GM12873 (cell line): ENCODE data around the gene SEMA3D.

Experiments used
- TF ChIP-seq, protein P1 (sequence below): IDR thresholded peaks from 2 replicates; pipeline ENCODE4 v1.5.1; 2012; ENCODE audit warnings: low read depth, mild to moderate bottlenecking, moderate library complexity, low read length, control low read depth; ENCODE audit not compliant: insufficient read depth; ENCODE audit errors: missing control alignments

SEMA3D gene

DNA sequence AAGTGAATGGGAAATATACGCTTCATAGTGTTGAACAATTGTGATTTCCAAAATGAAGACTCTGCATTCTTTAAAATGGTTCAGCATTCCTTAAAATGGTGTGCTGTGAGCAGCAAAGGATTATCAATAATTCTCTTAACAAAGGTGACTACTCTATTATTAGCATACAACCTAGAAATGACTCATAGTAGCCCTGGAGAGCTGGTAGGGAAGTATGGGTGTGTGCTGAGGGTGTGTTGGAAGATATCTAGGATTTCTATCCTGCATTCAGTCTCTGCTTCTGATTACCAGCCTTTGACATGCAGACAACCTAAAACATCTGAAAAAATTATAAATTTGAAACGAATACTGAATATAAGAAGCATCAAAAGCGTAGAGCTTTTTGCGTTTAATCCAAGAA is 72.5 kb downstream of the SEMA3D start:
- TF ChIP-seq, protein P1, sequence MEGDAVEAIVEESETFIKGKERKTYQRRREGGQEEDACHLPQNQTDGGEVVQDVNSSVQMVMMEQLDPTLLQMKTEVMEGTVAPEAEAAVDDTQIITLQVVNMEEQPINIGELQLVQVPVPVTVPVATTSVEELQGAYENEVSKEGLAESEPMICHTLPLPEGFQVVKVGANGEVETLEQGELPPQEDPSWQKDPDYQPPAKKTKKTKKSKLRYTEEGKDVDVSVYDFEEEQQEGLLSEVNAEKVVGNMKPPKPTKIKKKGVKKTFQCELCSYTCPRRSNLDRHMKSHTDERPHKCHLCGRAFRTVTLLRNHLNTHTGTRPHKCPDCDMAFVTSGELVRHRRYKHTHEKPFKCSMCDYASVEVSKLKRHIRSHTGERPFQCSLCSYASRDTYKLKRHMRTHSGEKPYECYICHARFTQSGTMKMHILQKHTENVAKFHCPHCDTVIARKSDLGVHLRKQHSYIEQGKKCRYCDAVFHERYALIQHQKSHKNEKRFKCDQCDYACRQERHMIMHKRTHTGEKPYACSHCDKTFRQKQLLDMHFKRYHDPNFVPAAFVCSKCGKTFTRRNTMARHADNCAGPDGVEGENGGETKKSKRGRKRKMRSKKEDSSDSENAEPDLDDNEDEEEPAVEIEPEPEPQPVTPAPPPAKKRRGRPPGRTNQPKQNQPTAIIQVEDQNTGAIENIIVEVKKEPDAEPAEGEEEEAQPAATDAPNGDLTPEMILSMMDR, result no peak

DNA sequence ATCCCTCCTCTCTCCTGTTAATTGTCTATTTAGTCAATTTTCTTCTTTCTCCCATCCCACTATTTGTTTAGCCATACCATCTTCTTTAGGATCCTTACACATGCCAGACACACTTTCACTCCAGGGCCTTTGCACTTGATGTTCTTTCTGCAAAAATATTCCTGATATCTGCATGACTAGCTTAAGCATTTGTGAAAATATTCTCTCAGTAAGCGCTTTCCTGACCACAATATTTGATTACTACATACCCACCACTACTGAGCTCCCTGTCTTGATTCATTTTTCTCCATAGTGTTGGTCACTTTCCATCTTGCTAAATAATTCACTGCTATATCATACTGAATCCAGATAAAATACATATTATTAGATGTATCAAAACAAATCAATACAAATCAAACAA is 75.1 kb downstream of the SEMA3D start:
- TF ChIP-seq, protein P1, result no peak

DNA sequence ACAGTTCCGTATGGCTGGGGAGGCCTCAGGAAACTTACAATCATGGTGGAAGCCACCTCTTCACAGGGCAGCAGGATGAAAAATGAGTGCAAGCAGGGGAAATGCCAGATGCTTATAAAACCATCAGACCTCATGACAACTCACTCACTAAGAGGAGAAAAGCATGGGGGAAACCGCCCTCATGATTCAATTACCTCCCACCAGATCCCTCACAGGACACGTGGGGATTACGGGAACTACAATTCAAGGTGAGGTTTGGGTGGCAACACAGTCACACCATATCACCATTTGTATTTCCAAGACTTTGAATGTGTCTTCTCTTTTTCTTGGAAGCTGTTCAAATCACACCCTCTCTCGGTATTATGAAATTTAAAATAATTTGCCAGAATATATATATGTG is 80.1 kb downstream of the SEMA3D start:
- TF ChIP-seq, protein P1, result no peak

DNA sequence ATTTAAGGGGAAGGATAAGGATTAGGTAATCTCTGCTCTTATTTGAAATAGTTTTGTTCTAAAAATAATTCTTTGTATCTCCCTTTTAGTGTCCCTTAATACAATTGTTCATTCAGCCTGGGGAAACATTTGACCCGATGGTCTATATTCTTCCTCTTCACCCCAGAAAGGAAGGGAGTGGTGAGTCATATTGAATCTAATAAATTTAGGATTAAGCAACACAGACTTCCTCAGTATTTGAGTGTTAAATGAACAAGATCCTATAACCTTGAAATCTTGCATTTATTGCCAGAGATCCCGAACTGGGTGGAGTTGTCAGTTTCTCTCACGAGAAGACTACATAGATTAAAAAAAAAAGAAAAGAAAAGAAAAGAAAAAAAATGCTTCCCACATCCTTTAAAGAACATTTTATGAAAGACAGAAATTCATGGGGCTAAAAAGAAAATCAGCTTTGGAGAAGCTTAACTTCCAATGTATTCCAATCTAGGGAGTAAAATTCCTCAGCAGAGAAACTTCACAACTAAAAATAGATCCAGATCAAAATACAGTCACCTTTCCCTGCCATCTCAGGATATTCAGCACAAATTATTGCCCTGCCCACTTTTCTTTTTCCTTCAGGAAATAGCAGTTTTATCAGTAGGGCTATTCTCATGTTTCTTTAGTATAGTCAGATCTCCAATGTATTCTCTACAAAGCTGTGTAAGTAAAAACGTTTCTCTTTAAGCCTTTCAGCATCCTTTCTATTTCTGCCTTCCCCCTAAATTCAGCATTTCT is 82.2 kb downstream of the SEMA3D start:
- TF ChIP-seq, protein P1, result no peak

DNA sequence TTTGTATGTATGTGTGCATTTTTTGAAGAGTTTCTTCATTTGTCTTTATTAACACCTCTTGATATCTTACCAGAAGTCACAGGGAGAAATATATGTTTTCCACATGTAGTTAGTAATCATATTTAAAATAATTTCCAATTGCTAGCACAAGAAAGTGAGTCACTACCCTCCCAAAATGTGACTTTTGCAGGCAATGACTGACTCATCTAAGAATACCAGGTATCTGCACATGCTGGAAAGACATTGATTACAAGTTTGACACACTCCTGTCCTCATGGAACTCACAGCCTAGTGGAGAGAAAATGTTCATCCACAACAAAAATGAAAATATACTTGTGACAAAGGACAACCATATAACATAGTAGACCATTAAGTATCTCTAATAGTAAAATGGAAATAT is 82.9 kb downstream of the SEMA3D start:
- TF ChIP-seq, protein P1, result no peak

DNA sequence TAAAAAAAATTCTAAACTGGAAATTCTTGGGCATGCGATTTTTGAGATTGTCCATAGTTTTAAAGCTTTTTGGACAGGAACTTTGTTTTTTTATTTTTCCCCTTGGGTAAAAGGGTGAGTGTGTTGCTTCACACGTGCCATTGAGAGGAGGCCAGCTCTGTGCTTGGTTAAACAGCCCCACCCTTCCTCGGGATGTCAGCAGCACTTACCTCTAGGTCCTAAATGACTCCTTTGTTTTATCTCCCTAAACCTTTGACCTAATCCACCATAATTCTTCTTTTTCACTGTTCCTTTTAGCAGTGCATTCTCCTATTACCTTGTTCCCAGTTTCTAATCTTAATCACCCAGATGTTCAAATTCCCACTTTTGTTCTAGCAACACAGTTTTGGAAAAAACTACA is 83.5 kb downstream of the SEMA3D start:
- TF ChIP-seq, protein P1, result no peak

DNA sequence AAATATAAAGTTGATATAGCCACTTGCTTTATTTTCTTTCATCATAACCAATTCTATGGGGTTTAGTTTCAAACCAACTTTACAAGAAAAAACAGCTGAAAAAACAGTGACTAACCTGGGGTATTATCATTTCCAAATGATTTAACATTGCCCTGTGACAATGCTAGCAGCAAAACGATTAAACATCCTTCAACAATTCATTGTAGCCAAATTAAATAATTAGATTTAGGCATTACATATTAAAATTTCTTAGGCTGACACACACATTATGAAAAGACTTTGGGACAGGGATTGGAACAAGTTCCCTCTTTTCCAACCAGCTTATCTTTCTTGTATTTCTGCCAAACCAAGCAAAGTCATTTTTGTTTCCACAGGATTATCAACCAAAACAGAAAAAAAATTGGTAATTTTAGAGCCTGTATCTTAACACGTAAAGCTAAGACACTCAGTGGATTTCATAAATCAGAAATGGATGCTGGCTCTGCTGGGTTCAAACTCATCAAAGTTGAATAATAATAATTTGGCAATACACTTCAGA is 84.0 kb downstream of the SEMA3D start:
- TF ChIP-seq, protein P1, result no peak
